GM19452 (cell line): ENCODE measurements around the gene KRTAP9-6.
"Not testable (repeated sequence)": the region's sequence is repeated elsewhere in the genome, so short reads cannot be mapped to it uniquely, and the experiment has no call there.

Source experiments
- ATAC-seq: cut with Tn5 transposase; IDR thresholded peaks from one replicate; pipeline ENCODE4 v1.9.1; 2021; ENCODE audit not compliant: unreplicated experiment

Gene KRTAP9-6

GRCh38 chr17:41271323-41271722, 6.1 kb downstream of the KRTAP9-6 start:
- ATAC-seq = not testable (repeated sequence)

GRCh38 chr17:41271858-41272257, 6.7 kb downstream of the KRTAP9-6 start:
- ATAC-seq = no peak

DNA sequence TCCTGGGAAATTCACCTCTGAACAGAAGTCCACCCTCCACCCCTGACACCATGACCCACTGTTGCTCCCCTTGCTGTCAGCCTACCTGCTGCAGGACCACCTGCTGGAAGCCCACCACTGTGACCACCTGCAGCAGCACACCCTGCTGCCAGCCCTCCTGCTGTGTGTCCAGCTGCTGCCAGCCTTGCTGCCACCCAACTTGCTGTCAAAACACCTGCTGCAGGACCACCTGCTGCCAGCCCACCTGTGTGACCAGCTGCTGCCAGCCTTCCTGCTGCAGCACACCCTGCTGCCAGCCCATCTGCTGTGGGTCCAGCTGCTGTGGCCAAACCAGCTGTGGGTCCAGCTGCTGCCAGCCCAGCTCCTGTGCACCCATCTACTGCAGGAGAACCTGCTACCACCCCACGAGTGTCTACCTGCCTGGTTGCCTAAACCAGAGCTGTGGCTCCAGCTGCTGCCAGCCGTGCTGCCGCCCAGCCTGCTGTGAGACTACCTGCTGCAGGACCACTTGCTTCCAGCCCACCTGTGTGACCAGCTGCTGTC, 10.5 kb downstream of the KRTAP9-6 start, which contains the start of gene KRTAP9-7:
TSS of gene KRTAP9-7 (plus strand) at position 51 of the 543 bp plus-strand sequence. CDS start at position 51, 0 bp downstream.
- not testable (repeated sequence) for ATAC-seq

- ATAC-seq = no peak
Observed at GRCh38 chr17:41278176-41278955, 13.2 kb downstream of the KRTAP9-6 start.

- no peak for ATAC-seq
Observed at GRCh38 chr17:41284043-41284442, 18.9 kb downstream of the KRTAP9-6 start.

DNA sequence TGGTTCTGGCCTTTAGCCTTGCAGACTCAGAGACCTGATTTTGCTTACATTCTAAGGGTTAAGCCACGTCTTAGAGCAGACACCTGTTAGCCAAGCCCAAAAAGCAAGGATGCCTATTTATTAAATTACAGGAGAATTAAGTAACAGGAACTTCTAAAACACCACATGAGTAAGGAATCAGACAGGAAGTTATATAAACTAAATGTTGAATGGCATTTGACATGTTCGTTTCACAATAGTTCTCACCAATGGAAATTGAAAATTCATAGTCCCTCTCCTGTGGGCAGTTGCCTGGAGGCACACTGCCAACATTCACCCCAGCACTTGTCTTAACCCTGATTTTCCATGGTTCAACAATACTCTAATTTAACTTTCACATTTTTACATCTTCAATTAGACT, 19.4 kb downstream of the KRTAP9-6 start:
- ATAC-seq = no peak

DNA sequence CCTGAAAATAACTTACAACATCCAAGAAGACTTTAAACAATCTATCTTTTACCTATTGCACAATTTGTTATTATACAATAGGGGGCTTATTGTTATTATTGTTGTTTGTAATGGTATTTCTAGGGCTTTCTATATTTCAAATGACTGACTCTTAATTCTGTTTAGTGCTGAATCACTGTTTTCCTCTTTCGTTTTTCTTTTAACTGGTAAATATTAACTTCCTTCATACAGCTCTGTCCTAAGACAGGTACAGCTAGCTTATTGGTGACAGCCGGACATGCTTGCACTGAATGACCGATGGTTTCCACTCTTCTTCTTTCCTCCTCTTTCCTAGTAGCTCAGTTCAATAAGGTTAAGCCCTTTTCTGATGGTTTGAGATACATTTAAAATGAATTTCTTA, 21.9 kb downstream of the KRTAP9-6 start:
- no peak for ATAC-seq

DNA sequence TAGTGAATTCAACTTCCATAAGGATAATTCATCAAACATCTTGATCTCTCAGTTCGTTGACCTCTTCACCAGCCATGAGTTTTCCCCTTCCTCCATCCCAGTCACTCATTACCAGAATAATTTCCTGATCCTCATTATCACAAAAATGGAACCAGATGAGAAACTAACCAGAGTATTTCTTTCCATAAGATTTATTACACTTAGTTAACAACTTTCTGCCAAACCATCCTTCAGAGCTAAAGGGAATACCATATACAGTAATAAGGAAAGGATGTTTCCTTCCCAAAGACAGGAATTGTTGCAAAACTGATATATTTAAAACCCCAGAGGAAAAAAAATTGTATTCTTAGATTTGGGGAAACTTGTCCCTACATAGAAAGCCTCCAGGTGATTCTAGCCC, 28.8 kb downstream of the KRTAP9-6 start:
- ATAC-seq = no peak

- no peak for ATAC-seq
Observed at GRCh38 chr17:41296846-41297245, 31.7 kb downstream of the KRTAP9-6 start.

- no peak for ATAC-seq
Observed at GRCh38 chr17:41298458-41299135, 33.4 kb downstream of the KRTAP9-6 start.

- no peak for ATAC-seq
Observed at GRCh38 chr17:41301204-41301790, 36.1 kb downstream of the KRTAP9-6 start.

DNA sequence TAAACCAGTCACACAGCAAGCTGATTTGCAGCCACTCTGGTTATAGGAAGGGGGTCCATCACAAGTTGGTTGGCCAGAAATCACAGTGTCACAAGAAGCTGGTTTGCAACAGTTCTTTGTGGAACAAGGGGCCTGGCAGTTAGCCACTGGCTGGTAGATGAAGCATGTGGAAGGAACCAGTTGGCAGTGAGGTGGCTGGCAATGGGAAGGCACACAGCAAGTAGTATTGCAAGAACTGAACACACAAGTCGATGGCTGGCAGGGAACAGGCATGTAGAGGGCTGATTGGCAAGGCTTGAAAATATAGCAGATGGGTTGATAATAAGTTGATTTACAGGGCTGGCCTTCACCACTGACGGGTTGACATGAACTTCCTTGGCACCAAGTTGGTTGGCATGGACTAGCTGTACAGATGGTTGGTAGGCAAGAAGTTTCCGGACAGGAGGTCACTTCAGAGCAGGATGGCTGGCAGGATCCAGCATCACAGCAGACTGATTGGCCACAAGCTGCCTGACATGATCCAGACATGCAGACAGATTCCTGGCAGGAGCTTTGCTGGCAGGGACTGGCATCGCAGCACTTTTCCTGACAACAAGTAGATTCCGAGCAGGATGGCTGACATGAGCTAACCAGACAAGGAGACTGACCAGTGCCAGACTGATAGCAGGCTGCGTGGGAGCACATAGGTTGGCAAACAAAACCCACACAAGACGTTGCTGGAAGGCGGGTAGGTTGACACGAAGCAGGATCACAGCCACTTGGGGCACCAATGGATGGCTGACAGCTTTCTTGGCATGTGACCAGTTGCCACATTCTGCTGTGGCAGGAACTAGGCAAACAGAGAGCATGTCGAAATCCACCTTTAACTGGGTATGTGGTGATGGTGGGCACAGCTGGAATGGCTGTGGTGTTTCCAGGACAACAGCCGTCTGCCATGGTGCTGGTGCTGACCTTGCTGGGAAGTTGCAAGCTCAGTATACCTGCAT, 37.0 kb downstream of the KRTAP9-6 start, which contains the start of gene KRTAP29-1:
TSS of gene KRTAP29-1 (minus strand) at position 936 of the 986 bp plus-strand sequence. CDS start at position 936, 0 bp downstream.
- ATAC-seq = no peak

GRCh38 chr17:41302981-41303380, 37.8 kb downstream of the KRTAP9-6 start:
- no peak for ATAC-seq

DNA sequence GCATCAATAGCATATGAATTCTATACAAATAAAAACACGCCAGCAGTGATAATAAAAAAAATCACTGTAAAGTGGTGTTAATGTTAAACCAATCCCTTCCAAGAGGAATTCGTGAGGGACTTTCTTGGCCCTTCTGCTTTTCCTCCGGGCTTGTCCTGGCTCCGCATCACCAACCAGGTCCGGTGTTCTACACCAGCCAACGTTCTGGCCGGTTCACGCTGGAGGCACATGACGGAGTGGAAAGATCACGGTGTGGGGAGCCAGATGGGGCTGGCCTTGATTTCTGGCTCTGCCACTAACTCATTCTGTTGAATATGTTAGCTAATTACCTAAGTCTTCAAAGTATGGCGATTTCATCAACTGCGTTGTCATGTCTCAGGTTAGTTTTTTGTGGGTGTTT, 38.9 kb downstream of the KRTAP9-6 start:
- no peak for ATAC-seq

DNA sequence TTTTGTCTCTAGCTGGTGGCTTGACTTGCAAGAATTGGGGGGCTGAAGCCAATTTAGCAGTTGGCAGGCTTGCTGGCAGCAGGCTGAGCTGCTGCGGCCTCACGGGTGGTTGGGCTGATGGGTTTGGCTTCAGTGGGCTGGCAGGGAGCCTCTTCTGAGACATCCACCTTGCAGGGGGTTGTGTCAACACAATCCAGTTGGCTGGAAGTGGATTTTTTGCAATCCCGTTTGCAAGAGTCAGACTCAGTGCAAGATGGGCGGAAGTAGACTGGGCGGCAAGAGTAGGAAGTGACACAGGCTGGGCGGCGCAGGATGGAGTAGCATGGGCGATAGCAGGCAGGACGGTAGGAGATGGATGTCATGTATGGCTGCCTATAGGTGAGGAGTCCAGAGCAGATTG, 42.5 kb downstream of the KRTAP9-6 start:
- no peak for ATAC-seq

GRCh38 chr17:41308251-41308917, 43.2 kb downstream of the KRTAP9-6 start:
- ATAC-seq = no peak

DNA sequence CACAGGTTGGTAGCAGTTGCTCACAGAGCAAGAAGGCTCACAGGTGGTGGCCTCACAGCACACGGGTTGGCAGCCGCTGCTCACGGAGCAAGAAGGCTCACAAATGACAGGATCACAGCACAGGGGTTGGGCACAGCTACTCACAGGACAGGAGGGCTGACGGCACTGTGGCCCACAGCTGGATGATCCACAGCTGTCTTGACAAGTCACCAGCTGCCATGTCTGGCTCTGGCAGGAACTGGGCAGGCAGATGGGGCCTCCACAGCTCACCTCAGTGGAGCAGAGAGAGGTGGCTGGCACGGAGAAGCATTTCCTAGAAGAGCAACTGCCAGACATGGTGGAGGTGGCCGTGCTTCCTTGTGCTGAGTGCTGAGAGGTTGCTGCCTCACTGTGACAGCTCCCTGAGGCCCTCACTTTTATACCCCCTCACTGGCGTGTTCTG, 43.8 kb downstream of the KRTAP9-6 start, which contains the start of gene KRTAP16-1:
TSS of gene KRTAP16-1 (minus strand) at position 392 of the 442 bp plus-strand sequence. CDS start at position 336, 56 bp downstream.
- no peak for ATAC-seq

GRCh38 chr17:41311111-41311510, 45.9 kb downstream of the KRTAP9-6 start:
- ATAC-seq = no peak

DNA sequence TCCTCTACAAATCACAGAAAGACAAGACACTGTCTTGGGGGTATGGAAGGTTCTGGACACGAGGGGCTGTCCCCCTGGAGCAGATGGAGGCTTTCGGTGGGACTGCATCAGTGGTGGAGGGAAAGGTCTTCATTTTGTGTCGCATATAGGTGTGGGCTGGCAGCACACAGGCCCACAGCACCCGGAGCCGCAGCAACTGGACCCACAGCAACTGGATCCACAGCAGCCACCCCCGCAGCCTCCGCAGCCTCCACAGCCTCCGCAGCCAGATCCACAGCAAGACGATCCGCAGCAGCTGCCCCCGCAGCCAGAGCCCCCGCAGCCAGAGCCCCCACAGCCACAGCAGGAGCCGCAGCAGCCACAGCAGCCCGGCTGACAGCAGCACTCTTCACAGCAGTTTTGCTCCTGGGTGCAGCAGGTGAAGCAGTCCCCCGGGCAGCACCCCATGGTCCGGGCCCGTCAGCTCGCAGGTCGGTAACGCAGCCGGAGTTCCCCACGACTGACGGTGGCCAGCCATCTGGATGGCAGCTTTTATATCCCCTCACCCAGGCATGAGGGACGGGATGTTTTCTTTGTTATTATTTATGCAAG, 50.1 kb downstream of the KRTAP9-6 start, which contains the start of gene KRTAP17-1:
TSS of gene KRTAP17-1 (minus strand) at position 507 of the 591 bp plus-strand sequence. CDS start at position 447, 60 bp downstream.
- no peak for ATAC-seq
